A549 treated with AZD2906 at 1 μM for 4 hours (cell line): ENCODE results near the gene MKRN3. TPM values are rescaled to one million over a fixed set of nuclear protein-coding genes. Genes with fewer than 3 reads are reported as not detected.

Experiments
- total RNA-seq: library from RNA; stranded (reverse); fragments of 200-300 nt; extraction: Qiagen RNA extraction; gene quantifications from 5 replicates; pipeline ENCODE4 v1.2.3, GENCODE V29; 2022

MKRN3 gene
- total RNA-seq: 2.0 to 2.6 TPM (median 2.3 TPM) in 5 replicates

DNA sequence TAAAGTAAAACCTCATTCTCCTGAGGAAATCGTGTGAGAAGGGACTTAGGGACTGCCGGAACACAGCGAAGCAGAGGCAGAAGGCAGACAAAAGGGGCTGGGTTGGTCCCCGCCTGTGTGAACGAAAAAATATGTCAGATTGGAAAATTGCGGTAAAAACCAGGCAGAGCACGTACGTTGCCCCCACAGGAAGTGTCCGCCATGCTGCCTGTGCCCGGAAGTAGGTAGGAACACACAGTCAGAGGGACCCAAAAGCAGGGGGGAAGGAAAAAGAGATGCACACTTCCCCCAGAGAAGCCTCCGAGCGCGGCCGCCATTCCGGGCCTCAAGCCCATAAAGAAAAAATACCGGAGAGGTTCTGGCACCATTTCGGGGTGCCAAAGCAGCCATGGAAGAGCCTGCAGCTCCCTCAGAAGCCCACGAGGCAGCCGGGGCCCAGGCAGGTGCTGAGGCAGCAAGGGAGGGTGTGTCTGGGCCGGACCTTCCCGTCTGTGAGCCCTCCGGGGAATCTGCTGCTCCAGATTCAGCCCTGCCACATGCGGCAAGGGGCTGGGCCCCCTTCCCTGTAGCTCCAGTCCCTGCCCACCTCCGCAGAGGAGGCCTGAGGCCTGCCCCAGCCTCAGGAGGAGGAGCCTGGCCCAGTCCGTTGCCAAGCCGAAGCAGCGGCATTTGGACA lies at the start of gene MKRN3:
Gene MKRN3, plus strand, starts transcription at position 280 of the 676 bp plus-strand sequence. Its CDS starts 109 bp downstream, at position 389.

Other genes with a start within 250 kb of the MKRN3 start
- gene GOLGA6L26, start 231.5 kb upstream of the MKRN3 start, total RNA-seq: not detected in 5 replicates
- gene GOLGA8S, start 210.9 kb upstream of the MKRN3 start, total RNA-seq: 0.11 to 0.17 TPM (median 0.14 TPM) in 5 replicates
- gene GOLGA6L2, start 118.4 kb upstream of the MKRN3 start, total RNA-seq: not detected in 5 replicates
- 0.02 TPM in 1 of 5 replicates, not detected in the others for gene MAGEL2, start 82.2 kb downstream of the MKRN3 start, total RNA-seq
- gene NDN, start 121.6 kb downstream of the MKRN3 start, total RNA-seq: 0.03 to 0.08 TPM (median 0.05 TPM) in 4 of 5 replicates, not detected in the other